ENCODE results near the gene MAP4K3.

DNA sequence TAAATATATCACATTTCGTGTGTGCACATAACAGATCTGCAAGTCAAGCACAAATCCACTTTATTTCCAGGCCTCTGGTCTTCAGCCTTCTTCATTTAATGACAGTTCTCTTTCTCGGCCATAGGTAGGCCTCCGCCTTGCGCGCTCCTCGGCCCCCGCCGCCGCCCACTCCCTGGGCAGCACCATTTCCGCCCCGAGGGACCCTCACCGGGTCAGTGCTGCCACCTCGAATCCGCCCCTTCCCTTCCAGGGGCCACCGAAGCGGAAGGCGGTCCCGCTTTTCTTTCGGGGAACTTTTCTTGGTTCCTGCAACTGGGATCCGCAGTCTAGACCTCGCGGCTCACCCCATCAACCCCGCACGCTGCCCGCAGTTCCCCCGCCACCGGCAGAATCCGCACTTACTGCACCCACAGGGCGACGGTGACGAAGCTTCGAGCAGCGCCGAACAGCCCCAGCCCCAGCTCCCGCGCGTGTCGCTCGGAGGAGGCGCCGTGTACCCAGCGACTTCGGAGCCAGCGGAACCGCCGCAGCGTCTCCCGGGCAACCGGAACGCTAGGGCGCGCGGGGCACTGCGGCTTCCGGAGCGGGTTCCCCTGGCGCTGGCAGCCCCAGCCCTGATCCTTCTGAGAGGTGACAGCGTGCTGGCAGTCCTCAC is 193.5 kb downstream of the MAP4K3 start, which contains the start of gene CDKL4:
- TF ChIP-seq BHLHE40 (IDR thresholded peaks at IDR 0.05; ENCODE audit: borderline replicate concordance) (no peak), SP1 (IDR thresholded peaks at IDR 0.05) (no peak), CTBP1 (IDR thresholded peaks at IDR 0.05; ENCODE audit: borderline replicate concordance) (no peak), SUZ12 (IDR thresholded peaks at IDR 0.05) (no peak), FOXK2 (IDR thresholded peaks at IDR 0.05) (no peak), FOXM1 (IDR thresholded peaks at IDR 0.05; ENCODE audit: borderline replicate concordance) (no peak), ARNT (IDR thresholded peaks at IDR 0.05) (no peak), ELF4 (IDR thresholded peaks at IDR 0.05) (no peak)
